GM18498 (cell line): Measurements from ENCODE around the gene RPS6KB1.
"Not testable (repeated sequence)": the region's sequence is repeated elsewhere in the genome, so short reads cannot be mapped to it uniquely, and the experiment has no call there.

Experiments used
- ATAC-seq: cut with Tn5 transposase; IDR thresholded peaks from one replicate; pipeline ENCODE4 v1.9.1; 2021; ENCODE audit warnings: mild to moderate bottlenecking, moderate library complexity; ENCODE audit not compliant: unreplicated experiment

Gene RPS6KB1

GRCh38 chr17:59870482-59870881, 22.4 kb upstream of the RPS6KB1 start:
- no peak for ATAC-seq

GRCh38 chr17:59872351-59872750, 20.6 kb upstream of the RPS6KB1 start:
- no peak for ATAC-seq

GRCh38 chr17:59873414-59873813, 19.5 kb upstream of the RPS6KB1 start:
- not testable (repeated sequence) for ATAC-seq

- ATAC-seq = no peak
Observed at GRCh38 chr17:59874376-59874775, 18.5 kb upstream of the RPS6KB1 start.

- no peak for ATAC-seq
Observed at GRCh38 chr17:59876107-59876506, 16.8 kb upstream of the RPS6KB1 start.

GRCh38 chr17:59877965-59878364, 15.0 kb upstream of the RPS6KB1 start:
- ATAC-seq = no peak

- ATAC-seq = no peak
Observed at GRCh38 chr17:59878624-59879023, 14.3 kb upstream of the RPS6KB1 start.

- no peak for ATAC-seq
Observed at GRCh38 chr17:59884861-59885260, 8.1 kb upstream of the RPS6KB1 start.

GRCh38 chr17:59888145-59888750, 4.7 kb upstream of the RPS6KB1 start:
- no peak for ATAC-seq

- ATAC-seq = no peak
Observed at GRCh38 chr17:59890720-59891119, 2.2 kb upstream of the RPS6KB1 start.

- peak; percentile 52 for ATAC-seq
Observed at GRCh38 chr17:59892251-59892923, 534 bp upstream of the RPS6KB1 start.

- peak; percentile 4 for ATAC-seq
Observed at GRCh38 chr17:59893676-59894100, 767 bp downstream of the RPS6KB1 start.

- ATAC-seq = no peak
Observed at GRCh38 chr17:59897090-59897489, 4.2 kb downstream of the RPS6KB1 start.

GRCh38 chr17:59899099-59899498, 6.2 kb downstream of the RPS6KB1 start:
- ATAC-seq = no peak

- no peak for ATAC-seq
Observed at GRCh38 chr17:59901604-59902003, 8.7 kb downstream of the RPS6KB1 start.

- ATAC-seq = no peak
Observed at GRCh38 chr17:59903455-59903854, 10.5 kb downstream of the RPS6KB1 start.

- no peak for ATAC-seq
Observed at GRCh38 chr17:59907467-59907866, 14.5 kb downstream of the RPS6KB1 start.

GRCh38 chr17:59914274-59914854, 21.4 kb downstream of the RPS6KB1 start:
- ATAC-seq = no peak

GRCh38 chr17:59916446-59916845, 23.5 kb downstream of the RPS6KB1 start:
- no peak for ATAC-seq

GRCh38 chr17:59920637-59921036, 27.7 kb downstream of the RPS6KB1 start:
- ATAC-seq = not testable (repeated sequence)

- ATAC-seq = not testable (repeated sequence)
Observed at GRCh38 chr17:59930121-59930520, 37.2 kb downstream of the RPS6KB1 start.

- not testable (repeated sequence) for ATAC-seq
Observed at GRCh38 chr17:59930768-59931167, 37.8 kb downstream of the RPS6KB1 start.
